T-cell (primary cell): Measurements from ENCODE around the gene MLLT3. TPM values are rescaled to one million over a fixed set of nuclear protein-coding genes. Genes with fewer than 3 reads are reported as not detected.

Experiments used
- ATAC-seq, 4 experiments: fragments of 200-7000 bp in 3 of 4; fragments of 150-1000 bp in 1 of 4; cut with Tn5 transposase; replicated peaks in 1 of 4; 1 replicate in 3 of 4; 2 replicates in 1 of 4; pipeline ENCODE4 v1.10.0; 2021; ENCODE audit warnings: moderate library complexity in 3 of 4, mild to moderate bottlenecking in 2 of 4, moderate number of reproducible peaks in 1 of 4
- CTCF ChIA-PET, 2 donors: fragments of 300-600 bp; sonication (Branson Sonifier 250); formaldehyde crosslinking; loops; one replicate each; lab custom pipeline; 2022; ENCODE audit warnings: antibody characterized with exemption in 2 of 2; lab: Charles Lee
- POLR2A ChIA-PET, 2 donors: fragments of 300-600 bp; sonication (Branson Sonifier 250); formaldehyde crosslinking; loops; one replicate each; lab custom pipeline; 2022; ENCODE audit warnings: antibody characterized with exemption in 2 of 2; lab: Charles Lee
- DNase-seq, 35 experiments: peaks; one replicate each; pipeline versions ENCODE4 v3.0.0 to v3.0.0-alpha.2; 2013 to 2023
- H3K27ac ChIP-seq: one replicate; pipeline ENCODE4 v1.5.1; 2013; ENCODE audit warnings: low read length
- H3K27me3 ChIP-seq, 2 experiments: replicated peaks in 1 of 2; 1 replicate in 1 of 2; 2 replicates in 1 of 2; pipeline versions ENCODE4 v1.6.1 to v1.7.0; 2013; ENCODE audit warnings: low read length in 1 of 2, mixed read lengths in 1 of 2; ENCODE audit not compliant: control insufficient read depth in 2 of 2, insufficient read depth in 2 of 2; ENCODE audit errors: extremely low read depth in 1 of 2
- H3K36me3 ChIP-seq, 2 donors: 1 replicate in 1 of 2; 2 replicates in 1 of 2; pipeline versions ENCODE4 v1.6.1 to v1.7.0; 2013; ENCODE audit warnings: low read length in 1 of 2; ENCODE audit not compliant: control insufficient read depth in 2 of 2, insufficient read depth in 1 of 2; ENCODE audit errors: extremely low read depth in 1 of 2
- H3K4me1 ChIP-seq, 2 experiments: 1 replicate in 1 of 2; 2 replicates in 1 of 2; pipeline versions ENCODE4 v1.6.1 to v1.7.0; 2013; ENCODE audit warnings: low read length in 2 of 2, mixed read lengths in 1 of 2; ENCODE audit not compliant: insufficient read depth in 2 of 2, control insufficient read depth in 1 of 2; ENCODE audit errors: extremely low read depth in 1 of 2
- H3K4me3 ChIP-seq, 2 donors: 1 replicate in 1 of 2; 2 replicates in 1 of 2; pipeline versions ENCODE4 v1.5.1 to v1.7.0; 2013; ENCODE audit warnings: mild to moderate bottlenecking in 2 of 2, low read length in 1 of 2, moderate library complexity in 1 of 2; ENCODE audit not compliant: control insufficient read depth in 1 of 2; ENCODE audit errors: extremely low read depth in 1 of 2
- H3K9me3 ChIP-seq: 2 replicates; pipeline ENCODE4 v1.7.0; 2013
- H3K27ac Mint-ChIP-seq, 2 donors: one replicate each; pipeline ENCODE4 v1.8.0; 2020 to 2021; ENCODE audit warnings: mild to moderate bottlenecking in 2 of 2, mixed read lengths in 2 of 2
- H3K27me3 Mint-ChIP-seq, 2 donors: one replicate each; pipeline ENCODE4 v1.8.0; 2021 to 2022; ENCODE audit warnings: mixed read lengths in 2 of 2
- H3K36me3 Mint-ChIP-seq: one replicate; pipeline ENCODE4 v1.8.0; 2021; ENCODE audit warnings: mixed read lengths
- H3K4me1 Mint-ChIP-seq, 3 donors: one replicate each; pipeline ENCODE4 v1.8.0; 2020 to 2022; ENCODE audit warnings: mixed read lengths in 3 of 3, mild to moderate bottlenecking in 1 of 3
- H3K4me3 Mint-ChIP-seq, 3 donors: one replicate each; pipeline ENCODE4 v1.8.0; 2020 to 2022; ENCODE audit warnings: mild to moderate bottlenecking in 3 of 3, mixed read lengths in 3 of 3, moderate library complexity in 3 of 3
- H3K9me3 Mint-ChIP-seq, 3 donors: one replicate each; pipeline ENCODE4 v1.8.0; 2020 to 2022; ENCODE audit warnings: mixed read lengths in 3 of 3
- WGBS: methylation state at CpG from one replicate; pipeline ENCODE4 v1.1.5; 2013; ENCODE audit warnings: missing lambda C conversion rate; ENCODE audit not compliant: insufficient coverage; 5-methylcytosine and 5-hydroxymethylcytosine counted together
- total RNA-seq, 35 experiments: library from RNA in 6 of 35; stranded (reverse) in 6 of 35; fragments of 120-200 nt in 1 of 35; gene quantifications; one replicate each; pipeline versions ENCODE4 v1.2.1 to v1.2.4 and lab custom pipeline; 2013 to 2026

MLLT3 gene
- total RNA-seq, 5 donors from 2014 or later (not counting 1 experiment from before 2014, with no cell fraction given) = 51.8 to 96.6 (median 58.9) TPM

DNA sequence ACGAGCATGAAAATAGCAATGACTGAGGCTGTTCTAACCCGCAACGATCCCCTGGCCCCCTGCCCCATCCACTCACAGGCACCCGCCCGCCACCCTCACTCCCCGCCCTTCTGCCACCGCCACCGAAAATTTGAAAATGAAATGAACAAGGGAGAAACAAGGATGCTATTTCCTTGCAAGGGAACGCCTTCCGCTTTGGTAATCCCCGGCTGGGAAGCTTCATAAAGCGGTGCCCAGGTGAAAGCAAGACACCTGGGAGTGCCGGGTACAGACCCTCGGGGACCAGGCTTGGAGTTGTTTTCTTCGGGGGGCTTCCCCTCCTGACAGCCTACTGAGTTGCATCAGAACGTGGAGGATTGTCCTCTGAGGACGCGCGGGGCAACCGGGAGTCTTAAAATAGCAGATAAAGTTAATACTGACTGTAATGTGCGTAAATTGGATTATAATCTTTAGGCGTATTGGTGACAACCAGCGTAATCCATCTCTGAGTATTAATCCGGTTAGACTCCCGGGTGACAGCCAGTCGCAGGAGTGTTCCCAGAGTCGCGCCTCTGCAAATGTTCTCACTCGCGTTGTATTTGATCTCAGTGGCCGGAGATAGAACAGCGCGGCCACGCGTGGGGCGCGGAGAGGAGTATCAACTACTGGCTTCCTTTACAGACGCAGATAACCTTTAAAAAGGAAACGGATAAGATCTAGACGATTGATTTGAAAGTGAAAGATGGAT lies 885 bp upstream of the MLLT3 start:
- no peaks in the 10 kb centered on the region for H3K27me3 ChIP-seq
- H3K36me3 Mint-ChIP-seq = peaks cover 7% of the 10 kb centered on the region
- no peaks in the 10 kb centered on the region for H3K9me3 Mint-ChIP-seq
- H3K27me3 Mint-ChIP-seq = no peaks in the 10 kb centered on the region
- H3K27ac Mint-ChIP-seq = peak overlapping the region; percentile 90 to 93
- peak; percentile 18 to 38 (median 22) for ATAC-seq
- peak overlapping the region; percentile 96 to 99 (median 98) for H3K4me3 Mint-ChIP-seq
- DNase-seq = peak; percentile 39 to 82 (median 59)
- POLR2A ChIA-PET = interaction anchor here (0.5 to 2.4 kb wide), 6 partner anchors 25 to 698 kb away, joined by 3 to 20 read pairs (median 4); partner anchors contain the start of gene FOCAD (in 1 of the 2)
- no peaks in the 10 kb centered on the region for H3K9me3 ChIP-seq
- no peaks in the 10 kb centered on the region for H3K36me3 ChIP-seq
- H3K4me1 ChIP-seq = peaks cover 19 to 33% of the 10 kb centered on the region in 2 experiments
- peak overlapping the region; percentile 45 for H3K27ac ChIP-seq
- 0% methylated on average over 30 of the region's 40 CpGs for WGBS
- CTCF ChIA-PET = interaction anchor here (0.6 to 2.0 kb wide), 9 partner anchors 11 to 616 kb away, joined by 3 to 19 read pairs (median 5); partner anchors contain the start of gene FOCAD (in 1 of the 2)
- H3K4me1 Mint-ChIP-seq = peaks cover 38 to 41% (median 41%) of the 10 kb centered on the region in 3 donors
- H3K4me3 ChIP-seq = peak overlapping the region; percentile 91 to 94

DNA sequence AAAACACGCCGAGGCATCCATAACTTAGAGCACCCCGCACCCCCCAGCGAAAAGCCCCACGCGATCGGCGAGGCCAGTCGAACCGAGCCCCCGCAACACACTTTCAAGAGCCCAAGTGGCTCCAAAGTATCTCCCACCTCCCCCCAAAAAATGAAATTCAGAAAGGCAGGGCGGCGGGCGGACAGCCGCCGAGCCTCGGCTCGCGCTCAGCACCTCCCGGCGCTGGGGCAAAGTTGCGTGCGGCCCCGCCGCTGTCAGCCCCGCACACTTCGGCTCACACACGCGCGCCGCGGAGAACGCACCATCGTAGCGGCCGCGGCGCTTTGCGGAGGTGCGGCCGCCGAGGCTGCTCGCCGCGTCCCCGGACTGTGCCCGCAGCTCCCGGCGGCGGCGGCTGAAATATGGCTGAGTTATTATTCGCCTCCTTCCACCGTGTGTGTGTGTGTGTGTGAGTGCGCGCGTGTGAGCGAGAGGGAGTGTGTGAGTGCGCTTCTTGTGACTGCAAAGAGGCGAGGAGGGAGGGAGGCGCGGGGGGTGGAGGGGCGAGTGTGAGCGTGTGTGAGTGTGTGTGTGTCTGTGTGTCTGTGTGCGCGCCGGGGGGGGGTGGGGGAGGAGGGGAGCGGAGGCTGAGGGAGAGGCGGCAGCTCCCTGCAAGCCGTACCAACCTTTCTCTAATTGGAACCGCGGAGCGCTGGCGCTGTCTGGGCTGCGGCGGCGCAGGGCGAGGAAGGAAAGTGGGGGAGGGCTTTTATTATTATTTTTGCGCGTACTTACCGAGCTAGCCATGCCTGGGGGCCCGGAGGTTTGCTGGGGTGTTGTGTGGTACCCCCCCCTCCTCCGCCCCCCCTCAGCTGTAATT lies 599 bp downstream of the MLLT3 start:
- no peaks in the 10 kb centered on the region for H3K27me3 Mint-ChIP-seq
- H3K4me3 Mint-ChIP-seq = peak overlapping the region; percentile 96 to 99 (median 98)
- peak; percentile 33 to 41 (median 38) for ATAC-seq
- Histone ChIP-seq H3K36me3 (no peaks in the 10 kb centered on the region), H3K9me3 (no peaks in the 10 kb centered on the region), H3K27ac (peak overlapping the region; percentile 82), H3K27me3 (no peaks in the 10 kb centered on the region), H3K4me1 (peaks cover 19 to 40% of the 10 kb centered on the region in 2 experiments), H3K4me3 (peak overlapping the region; percentile 91 to 95)
- no peaks in the 10 kb centered on the region for H3K9me3 Mint-ChIP-seq
- H3K36me3 Mint-ChIP-seq = peaks cover 7% of the 10 kb centered on the region
- POLR2A ChIA-PET = interaction anchor here (0.6 to 2.4 kb wide), 11 partner anchors 11 to 696 kb away, joined by 3 to 20 read pairs (median 5); partner anchors contain the start of gene FOCAD (in 2 of the 2)
- 1% methylated on average over 58 of the region's 82 CpGs for WGBS
- peak overlapping the region; percentile 97 to 99 for H3K27ac Mint-ChIP-seq
- CTCF ChIA-PET = interaction anchor here (0.7 to 2.0 kb wide), 10 partner anchors 8 to 413 kb away, joined by 3 to 19 read pairs (median 4); partner anchors contain the start of gene FOCAD (in 1 of the 2)
- H3K4me1 Mint-ChIP-seq = peaks cover 50 to 56% (median 51%) of the 10 kb centered on the region in 3 donors
- DNase-seq = peak; percentile 59 to 83 (median 76)

DNA sequence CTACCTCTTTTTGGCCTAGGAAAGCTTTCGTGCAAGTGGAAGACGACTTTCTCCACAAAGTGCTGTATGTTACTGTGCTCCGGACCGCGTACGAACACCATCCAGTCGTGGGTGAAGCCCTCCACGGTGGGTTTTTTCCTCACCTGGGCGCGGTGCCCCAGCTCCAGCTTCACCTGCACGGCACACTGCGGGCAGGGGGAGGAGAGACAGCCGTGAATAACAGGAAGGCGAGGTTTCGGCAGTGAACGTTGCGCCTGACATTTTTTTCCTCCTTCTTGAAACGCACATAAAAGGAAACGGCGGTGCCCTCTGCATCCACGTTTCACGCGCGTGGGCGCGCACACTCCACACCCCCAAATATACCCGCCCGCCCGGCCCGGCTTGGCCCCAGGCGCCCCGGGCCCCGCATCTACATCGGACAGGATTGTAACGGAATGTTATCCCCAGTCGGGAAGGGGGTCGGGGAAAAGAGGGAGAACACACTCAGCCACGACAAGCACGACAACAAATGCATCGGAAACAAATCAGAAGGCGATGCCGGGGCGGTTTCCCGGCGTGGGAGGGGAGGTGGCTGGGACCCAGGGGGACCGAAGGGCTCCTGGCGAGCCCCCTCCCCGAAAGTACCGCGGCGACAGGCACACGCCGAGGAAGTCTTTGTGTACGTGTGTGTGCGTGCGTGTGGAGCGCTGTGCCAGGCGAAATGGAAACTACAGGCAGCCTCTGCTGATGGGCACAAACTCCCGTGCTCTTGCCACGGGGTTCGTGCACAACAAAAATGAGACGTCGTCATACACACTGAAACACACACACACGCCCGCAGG lies 1.4 kb downstream of the MLLT3 start:
- Histone ChIP-seq H3K36me3 (no peaks in the 10 kb centered on the region), H3K9me3 (no peaks in the 10 kb centered on the region), H3K27ac (peak overlapping the region; percentile 70), H3K4me3 (peak overlapping the region; percentile 89 to 91), H3K27me3 (no peaks in the 10 kb centered on the region), H3K4me1 (peaks cover 19 to 40% of the 10 kb centered on the region in 2 experiments)
- Mint-ChIP-seq H3K27me3 (no peaks in the 10 kb centered on the region), H3K4me1 (peaks cover 57 to 65% (median 58%) of the 10 kb centered on the region in 3 donors), H3K36me3 (peaks cover 7% of the 10 kb centered on the region), H3K4me3 (peak overlapping the region; percentile 96 to 99 (median 98)), H3K9me3 (no peaks in the 10 kb centered on the region), H3K27ac (peak overlapping the region; percentile 97 to 99)
- 0% methylated on average over 41 of the region's 65 CpGs for WGBS
- ATAC-seq (peak; percentile 11 to 29 (median 22)), DNase-seq (peak; percentile 41 to 78 (median 62))
- CTCF ChIA-PET = interaction anchor here (0.7 to 1.6 kb wide), 3 partner anchors 122 to 489 kb away, joined by 3 to 7 read pairs (median 4); no protein-coding TSS in a partner anchor
- POLR2A ChIA-PET = interaction anchor here in 1 of 2 donors (0.7 to 2.4 kb wide), 2 partner anchors 64 to 96 kb away, joined by 6 to 20 read pairs; partner anchors contain the start of gene FOCAD

DNA sequence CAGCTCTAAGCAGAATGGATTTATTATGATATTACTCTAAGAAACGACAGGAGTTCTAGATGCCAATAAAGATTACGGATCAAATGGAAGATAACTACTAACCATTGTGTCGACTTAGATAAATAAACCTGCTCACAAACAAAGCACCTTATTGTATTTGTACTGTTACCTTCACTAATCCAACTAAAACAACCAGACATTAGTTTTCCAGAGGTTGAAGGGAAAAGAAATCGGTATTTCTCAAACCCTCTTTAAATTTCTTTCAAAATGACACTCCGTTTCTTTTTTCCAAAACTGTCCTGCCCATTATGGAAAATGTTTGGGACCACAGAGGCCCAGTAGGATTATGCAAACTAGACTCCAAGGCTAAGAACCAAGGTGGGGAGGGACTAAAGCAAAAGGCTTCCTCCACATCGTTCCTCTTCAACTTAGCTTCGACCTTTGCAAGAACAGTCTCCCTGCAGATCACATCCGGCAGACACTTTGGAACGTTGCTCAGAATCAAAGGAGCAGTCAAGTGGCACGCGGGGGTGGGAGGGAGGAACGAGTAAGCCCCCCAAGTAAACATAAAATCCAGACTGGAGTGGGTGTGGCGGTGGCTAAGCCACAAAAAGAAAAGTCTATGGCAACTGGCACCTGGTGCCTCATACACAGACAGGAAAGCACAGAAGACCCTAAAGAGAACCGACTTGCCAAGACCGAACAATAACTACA lies 2.7 kb downstream of the MLLT3 start:
- ATAC-seq (no peak), DNase-seq (peak in 15 of 35 experiments; percentile 3 to 43 (median 15))
- Mint-ChIP-seq H3K36me3 (peaks cover 7% of the 10 kb centered on the region), H3K9me3 (no peaks in the 10 kb centered on the region), H3K27ac (peak overlapping the region; percentile 44 to 88), H3K4me3 (peak overlapping the region; percentile 83 to 98 (median 96)), H3K27me3 (no peaks in the 10 kb centered on the region), H3K4me1 (peaks cover 57 to 72% (median 60%) of the 10 kb centered on the region in 3 donors)
- peak overlapping the region; percentile 89 to 91 for H3K4me3 ChIP-seq
- H3K9me3 ChIP-seq = no peaks in the 10 kb centered on the region
- peaks cover 18 to 39% of the 10 kb centered on the region in 2 experiments for H3K4me1 ChIP-seq
- ChIA-PET CTCF (interaction anchor here in 1 of 2 donors (0.6 kb wide), 1 partner anchor 228 kb away, joined by 3 read pairs; no protein-coding TSS in a partner anchor), POLR2A (interaction anchor here (0.6 to 1.3 kb wide), 3 partner anchors 10 to 64 kb away, joined by 3 to 9 read pairs (median 5); partner anchors contain the start of gene FOCAD (in 1 of the 2))
- 47% methylated on average over 2 of the region's 15 CpGs for WGBS
- peaks cover 0 to 3% of the 10 kb centered on the region in 2 donors for H3K36me3 ChIP-seq
- H3K27ac ChIP-seq = peak overlapping the region; percentile 5
- H3K27me3 ChIP-seq = no peaks in the 10 kb centered on the region

- no peaks in the 10 kb centered on the region for H3K9me3 ChIP-seq
- H3K4me1 ChIP-seq = peaks cover 10 to 28% of the 10 kb centered on the region in 2 experiments
- no peaks in the 10 kb centered on the region for H3K9me3 Mint-ChIP-seq
- no peak overlapping the region for H3K4me3 ChIP-seq
- H3K36me3 ChIP-seq = peaks cover 0 to 3% of the 10 kb centered on the region in 2 donors
- no peaks in the 10 kb centered on the region for H3K27me3 Mint-ChIP-seq
- peak in 2 of 35 experiments; percentile 6 to 34 for DNase-seq
- ChIA-PET POLR2A (interaction anchor here (0.7 to 1.8 kb wide), 3 partner anchors 8 to 66 kb away, joined by 3 to 8 read pairs (median 4); partner anchors contain the start of gene FOCAD (in 1 of the 2)), CTCF (interaction anchor here (0.7 to 1.9 kb wide), 6 partner anchors 9 to 67 kb away, joined by 3 to 8 read pairs (median 5); no protein-coding TSS in a partner anchor)
- peaks cover 7% of the 10 kb centered on the region for H3K36me3 Mint-ChIP-seq
- H3K4me1 Mint-ChIP-seq = peaks cover 53 to 71% (median 56%) of the 10 kb centered on the region in 3 donors
- peak overlapping the region; percentile 44 to 88 for H3K27ac Mint-ChIP-seq
- no CpG with 5 or more reads among the region's 2 CpGs for WGBS
- ATAC-seq = no peak
- no peaks in the 10 kb centered on the region for H3K27me3 ChIP-seq
- no peak overlapping the region for H3K27ac ChIP-seq
- peak overlapping the region; percentile 55 to 98 (median 96) for H3K4me3 Mint-ChIP-seq
These were observed 3.9 kb downstream of the MLLT3 start for GRCh38 chr9:20618361-20618802.
